HL-60/S4 treated with phorbol 12-myristate 13-acetate at 8.2 ng/mL for 4 days and 3 days (cell line): ENCODE data around the gene LRP10.
"Not testable (repeated sequence)": the region's sequence is repeated elsewhere in the genome, so short reads cannot be mapped to it uniquely, and the experiment has no call there.

Source experiments
- in situ Hi-C: fragments of 300-500 bp; cut with MboI; formaldehyde crosslinking; loops from 2 replicates; pipeline ENCODE4 v1.15.0; 2022; ENCODE audit warnings: low sequenced_read_pairs

The LRP10 gene

DNA sequence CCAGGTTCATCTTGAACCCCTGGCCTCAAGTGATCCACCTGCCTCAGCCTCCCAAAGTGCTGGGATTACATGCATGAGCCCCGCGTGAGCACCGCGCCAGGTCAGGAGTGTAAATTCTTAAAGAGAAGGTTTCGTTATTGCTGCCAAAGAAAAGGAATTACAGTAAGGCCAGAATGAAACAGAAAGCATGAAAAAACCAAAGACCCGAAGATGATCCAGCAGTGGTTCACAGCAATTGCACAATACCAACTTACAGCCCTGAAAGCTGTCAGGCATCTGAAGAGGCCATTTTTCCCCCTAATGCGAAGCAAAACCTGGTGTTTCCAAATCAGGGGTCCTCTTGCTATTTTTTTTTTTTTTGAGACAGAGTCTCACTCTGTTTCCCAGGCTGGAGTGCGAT, 37.1 kb downstream of the LRP10 start:
- in situ Hi-C loops, result no loop called here

DNA sequence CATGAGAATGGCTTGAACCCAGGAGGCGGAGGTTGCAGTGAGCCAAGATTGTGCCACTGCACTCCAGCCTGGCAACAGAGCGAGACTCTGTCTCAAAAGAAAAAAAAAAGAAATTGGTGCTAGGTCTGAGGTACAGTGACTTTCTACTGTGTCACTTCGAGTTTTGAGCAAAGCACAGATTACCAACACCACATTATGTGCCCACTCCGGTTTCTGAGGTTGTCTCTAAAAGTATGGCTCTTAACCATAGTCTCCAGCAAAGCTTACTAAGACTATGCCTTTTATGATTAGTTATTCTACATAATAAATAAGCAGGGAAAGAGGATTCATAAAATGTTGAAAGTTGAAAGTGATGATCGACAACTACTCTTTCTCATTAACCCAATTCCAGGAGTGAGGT, 39.4 kb downstream of the LRP10 start:
- in situ Hi-C loops, result no loop called here

DNA sequence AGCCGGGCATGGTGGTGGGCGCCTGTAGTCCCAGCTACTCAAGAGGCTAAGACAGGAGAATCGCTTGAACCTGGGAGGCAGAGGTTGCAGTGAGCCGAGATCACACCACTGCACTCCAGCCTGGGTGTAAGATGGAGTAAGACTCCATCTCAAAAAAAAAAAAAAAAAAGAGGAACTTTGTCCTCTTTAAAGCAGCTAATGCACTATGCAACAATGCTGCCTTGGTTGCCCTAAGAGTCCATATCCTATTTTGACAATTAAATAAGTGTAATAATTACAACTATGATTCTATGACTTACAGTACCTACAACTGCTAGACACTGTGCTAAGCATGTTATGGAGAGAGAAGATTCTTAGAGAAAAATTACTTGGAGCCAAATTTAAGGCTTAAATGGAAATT, 43.3 kb downstream of the LRP10 start:
- in situ Hi-C loops, result not testable (repeated sequence)

DNA sequence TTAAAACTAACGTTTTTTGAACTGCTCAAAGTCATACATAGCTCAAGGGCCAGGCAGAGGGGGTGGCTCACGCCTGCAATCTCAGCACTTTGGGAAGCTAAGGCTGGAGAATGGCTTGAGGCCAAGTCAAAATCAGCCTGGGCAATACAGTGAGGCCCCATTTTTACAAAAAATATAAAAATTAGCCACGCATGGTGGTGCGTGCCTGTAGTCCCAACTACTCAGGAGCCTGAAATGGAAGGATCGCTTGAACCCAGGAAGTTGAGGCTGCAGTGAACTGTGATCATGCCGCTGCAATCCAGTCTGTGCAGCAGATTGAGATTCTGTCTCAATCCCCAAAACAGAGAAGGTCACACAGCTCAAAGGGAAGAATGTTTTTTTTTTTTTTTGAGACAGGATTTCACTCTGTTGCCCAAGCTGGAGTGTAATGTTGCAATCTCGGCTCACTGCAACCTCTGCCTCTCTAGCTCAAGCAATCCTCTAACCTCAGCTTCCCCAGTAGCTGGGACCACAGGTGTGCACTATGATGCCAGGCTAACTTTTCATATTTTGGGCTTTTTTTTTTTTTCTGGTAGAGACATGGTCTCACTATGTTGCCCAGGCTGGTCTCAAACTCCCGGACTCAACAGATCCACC, 44.5 kb downstream of the LRP10 start:
- in situ Hi-C loops, result no loop called here

DNA sequence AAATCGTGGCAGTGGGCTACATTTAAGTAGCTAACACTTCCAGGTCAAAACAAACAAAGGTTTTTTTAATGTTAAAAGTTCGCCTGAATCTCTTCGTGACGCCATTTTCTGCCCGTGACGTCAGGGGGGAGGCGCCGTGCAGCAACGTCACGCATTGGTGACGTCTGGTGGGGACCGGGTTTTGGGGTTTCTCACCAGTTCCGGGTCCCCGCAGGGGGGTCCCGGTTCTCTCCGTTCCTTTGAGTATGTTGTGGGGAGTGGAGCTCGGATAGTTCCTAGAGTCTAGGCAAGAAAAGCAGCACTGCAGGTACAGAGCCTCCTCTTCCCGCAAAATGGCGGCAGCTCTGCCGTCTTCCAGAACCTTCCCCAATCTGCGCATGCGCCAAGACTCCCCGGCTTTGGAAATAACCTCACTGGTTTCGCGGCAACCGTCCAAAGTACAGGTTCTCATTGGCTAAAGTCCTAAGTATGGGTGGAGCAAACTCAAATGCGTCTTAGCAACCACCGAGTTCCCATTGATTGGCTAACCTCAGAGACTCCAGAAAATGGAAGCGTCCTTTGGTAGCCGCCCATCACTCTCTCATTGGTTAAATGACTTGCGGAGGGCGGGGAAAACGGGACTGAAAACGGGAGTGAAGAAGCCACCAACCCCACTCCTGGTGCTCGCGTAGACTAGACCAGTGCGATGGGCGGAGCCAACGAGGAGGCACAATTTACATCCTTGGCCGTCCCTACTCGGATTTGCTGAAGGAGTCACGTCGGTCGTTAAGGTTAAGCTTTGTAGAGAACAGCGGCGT, 47.5 kb downstream of the LRP10 start, which contains the start of gene RBM23:
Gene RBM23, minus strand, starts transcription at position 346 of the 797 bp plus-strand sequence.
- in situ Hi-C loops, result no loop called here

DNA sequence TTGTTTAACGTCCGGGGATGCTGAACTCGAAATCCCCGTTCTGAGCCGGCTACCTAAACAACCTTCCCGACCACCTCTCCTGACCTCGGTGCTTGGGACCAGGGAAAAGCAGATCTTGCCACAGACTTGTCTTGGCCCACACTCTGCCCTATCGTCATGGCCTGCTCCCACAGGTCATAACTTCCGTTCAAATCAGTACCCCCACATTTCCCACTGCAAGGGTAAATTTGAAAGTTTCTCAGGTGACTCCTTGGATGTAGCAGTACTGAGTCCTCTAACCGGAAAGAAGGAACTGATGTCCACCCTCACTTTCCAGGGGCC, 48.0 kb downstream of the LRP10 start:
- in situ Hi-C loops, result no loop called here

DNA sequence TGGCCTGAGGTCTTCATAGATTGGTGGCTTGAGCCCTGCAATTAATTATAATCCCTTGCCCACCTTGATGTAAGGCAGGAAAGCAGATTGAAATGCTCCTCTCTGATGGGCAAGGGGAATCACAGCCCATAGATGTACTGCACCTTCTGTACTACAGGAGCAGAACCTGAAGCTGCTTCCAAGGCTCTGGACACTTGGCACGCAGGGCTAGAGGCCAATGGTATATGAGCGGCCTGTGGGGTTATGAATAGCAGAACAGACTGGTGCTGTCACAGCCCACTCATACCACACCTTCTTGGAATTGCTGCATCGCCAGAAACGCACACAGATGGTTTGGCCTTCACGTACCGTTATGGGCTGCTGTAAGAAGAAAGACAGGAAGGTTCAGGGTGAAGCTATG, 49.2 kb downstream of the LRP10 start:
- in situ Hi-C loops, result no loop called here

DNA sequence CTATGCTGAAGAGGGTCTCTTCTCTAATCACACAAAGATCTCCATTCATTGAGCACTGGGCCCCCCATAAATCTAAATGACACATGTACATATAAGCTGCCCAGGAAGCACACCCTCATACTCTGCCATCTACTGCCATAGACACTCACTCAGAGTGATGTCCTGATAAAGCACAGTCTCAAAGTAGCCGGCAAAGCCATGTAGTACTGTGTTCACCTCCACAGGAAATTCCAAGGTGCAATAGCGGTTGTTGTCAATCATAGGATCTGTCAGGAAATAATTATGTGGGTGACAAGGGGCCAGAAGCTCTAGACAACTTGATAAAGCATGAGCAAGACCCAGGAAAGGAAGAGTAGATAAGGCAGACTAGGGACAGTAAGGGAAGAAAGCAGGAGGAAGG, 50.8 kb downstream of the LRP10 start:
- in situ Hi-C loops, result no loop called here

DNA sequence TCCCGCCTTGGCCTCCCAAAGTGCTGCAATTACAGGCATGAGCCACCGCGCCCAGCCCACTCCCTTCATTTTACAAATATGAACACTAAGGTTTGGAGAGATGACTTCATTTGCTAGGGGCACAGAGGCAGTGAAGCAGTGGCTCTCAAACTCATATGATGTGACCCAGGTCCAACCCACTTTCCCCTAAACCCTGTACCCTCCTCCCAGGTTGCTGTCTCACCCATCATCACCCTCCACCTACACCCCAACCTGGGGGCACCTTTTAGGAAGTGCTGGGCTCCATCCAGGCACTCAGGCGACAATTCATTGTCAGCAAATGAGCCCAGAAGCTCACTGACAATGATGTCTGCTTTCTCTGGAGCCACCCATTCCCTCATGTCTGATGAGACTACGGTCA, 52.2 kb downstream of the LRP10 start:
- in situ Hi-C loops, result no loop called here

DNA sequence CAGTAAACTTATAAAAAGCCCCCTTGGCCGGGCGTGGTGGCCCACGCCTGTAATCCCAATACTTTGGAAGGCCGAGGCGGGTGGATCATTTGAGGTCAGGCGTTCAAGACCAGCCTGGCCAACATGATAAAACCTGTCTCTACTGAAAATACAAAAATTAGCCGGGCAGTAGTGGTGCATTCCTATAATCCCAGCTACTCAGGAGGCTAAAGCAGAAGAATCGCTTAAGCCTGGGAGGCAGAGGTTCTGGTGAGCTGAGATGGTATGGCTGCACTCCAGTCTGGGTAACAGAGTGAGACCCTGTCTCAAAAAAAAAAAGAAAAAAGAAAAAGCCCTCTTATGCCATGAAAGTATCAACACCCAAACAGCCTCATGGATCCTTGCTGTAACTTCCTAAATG, 54.0 kb downstream of the LRP10 start:
- in situ Hi-C loops, result no loop called here

DNA sequence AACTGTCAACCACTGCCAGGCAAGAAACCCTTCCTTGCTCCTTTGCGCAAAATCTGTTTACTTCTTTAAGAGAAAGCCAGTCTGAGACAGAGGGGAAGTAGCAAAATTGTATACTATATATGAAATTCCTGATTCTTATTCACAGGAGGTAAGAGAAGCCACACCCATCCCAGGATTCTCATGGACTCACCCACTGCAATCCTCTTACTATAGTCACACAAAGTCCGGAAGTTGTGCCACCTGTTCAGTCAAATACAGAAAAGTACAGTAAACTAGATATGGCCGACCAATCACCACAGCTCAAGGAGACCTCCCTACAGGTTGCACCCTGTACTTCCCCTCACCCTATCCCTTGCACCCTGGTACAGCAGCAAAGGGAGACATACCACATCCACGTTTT, 54.8 kb downstream of the LRP10 start:
- in situ Hi-C loops, result no loop called here

DNA sequence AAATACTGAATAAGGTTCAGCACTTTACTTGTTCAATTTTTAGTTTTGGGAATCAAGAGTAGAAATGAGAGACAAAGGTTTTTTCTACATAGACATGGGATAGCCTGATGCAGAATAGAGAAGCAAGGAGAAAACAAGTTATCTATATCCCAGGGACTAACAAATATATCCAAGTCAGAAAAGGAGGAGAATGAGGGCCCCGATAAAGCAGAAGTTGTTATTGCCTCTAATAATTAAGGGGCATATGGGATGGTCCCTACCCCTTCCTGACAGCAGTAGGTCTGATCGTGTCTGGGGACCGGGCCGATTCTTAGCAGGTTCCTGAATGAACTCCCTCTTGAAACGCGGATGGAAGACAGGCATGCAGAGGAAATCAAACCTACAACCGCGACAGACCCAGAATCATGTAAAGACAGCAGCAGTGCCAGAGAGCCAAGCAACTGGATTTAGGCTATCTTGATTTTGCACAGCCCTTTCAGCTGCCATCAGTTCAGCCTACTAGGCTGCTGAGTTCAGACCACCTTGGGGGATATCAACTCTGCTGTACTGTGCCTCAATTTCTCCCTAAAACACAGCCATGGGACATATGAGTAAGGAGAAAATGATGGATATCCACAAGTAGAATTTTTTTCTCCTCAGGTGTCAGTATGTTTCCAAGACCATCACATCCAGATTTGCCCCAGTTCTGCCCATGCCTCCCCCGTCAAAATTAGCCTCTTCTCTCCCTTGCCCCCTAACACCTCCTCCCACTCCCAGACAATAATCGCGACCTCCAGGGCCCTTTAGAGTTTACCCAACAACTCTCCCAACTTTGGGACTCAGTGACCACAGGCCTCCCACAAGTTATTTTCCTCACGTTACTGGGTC, 56.9 kb downstream of the LRP10 start:
- in situ Hi-C loops, result no loop called here

DNA sequence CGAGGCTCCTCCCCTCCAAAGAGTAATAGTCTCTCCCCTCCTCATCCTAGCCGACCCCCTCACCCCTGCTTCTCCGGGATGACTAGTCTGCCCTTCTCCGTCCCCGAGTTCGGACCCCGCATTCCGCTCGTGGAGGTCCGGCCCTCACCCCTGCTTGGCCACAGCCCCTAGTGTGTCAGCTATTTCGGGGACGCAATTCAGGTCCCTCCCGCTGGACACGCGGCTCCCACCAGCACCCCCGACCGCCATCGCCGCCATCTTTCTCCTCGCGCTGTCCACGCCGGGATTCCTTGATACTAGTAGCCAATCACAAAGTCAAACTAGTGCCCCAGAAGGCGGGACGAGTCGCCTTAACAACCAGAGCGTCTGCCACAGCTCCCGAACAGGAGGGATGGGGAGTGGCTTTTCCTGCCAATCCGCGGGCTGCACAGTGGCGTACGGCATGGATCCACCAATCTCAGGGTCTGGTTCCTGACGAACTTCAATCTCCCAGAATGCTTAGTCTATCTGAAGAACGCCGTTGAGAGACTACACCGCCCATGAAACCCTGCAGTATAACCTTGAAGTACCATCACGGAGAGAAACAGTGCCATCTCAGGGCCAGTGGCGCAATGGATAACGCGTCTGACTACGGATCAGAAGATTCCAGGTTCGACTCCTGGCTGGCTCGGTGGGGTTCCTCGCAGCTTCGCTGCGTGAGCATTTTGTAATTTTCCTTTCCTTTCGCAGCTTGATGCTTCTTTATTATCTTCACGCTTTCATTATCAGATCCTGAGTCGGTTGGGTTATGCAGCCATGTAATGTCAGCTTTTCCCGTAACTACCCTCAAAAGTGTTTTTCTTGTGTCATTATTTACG, 57.8 kb downstream of the LRP10 start, which contains the start of gene PRMT5:
Gene PRMT5, minus strand, starts transcription at position 273 of the 857 bp plus-strand sequence. Its CDS starts 15 bp downstream, at position 258.
- in situ Hi-C loops, result no loop called here

DNA sequence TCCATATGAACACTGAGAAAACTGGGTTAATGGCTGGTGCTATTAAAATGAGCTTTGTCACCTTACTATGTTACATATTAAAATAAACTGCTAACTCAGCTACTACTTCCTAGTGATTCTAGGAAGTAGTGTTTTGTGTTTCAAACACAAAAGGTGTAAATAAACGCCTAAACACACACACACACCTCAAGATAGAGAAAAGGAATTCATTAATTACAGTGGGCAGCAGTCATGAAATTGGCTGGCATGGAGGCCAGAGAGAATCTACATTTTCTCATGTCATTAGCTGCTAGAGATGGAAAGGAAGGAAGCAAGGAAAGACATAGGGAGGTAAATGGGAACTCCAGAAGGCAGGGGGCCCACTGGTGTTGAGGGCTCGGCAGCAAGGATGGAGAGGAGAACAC, 58.4 kb downstream of the LRP10 start:
- in situ Hi-C loops, result no loop called here
